ENCODE measurements around the gene PNP. TPM values are rescaled to one million over a fixed set of nuclear protein-coding genes. Genes with fewer than 3 reads are reported as not detected.
"Not testable (repeated sequence)": the region's sequence is repeated elsewhere in the genome, so short reads cannot be mapped to it uniquely, and the experiment has no call there.

PNP gene
- total RNA-seq, 1 experiment from 2014 or later, result 34.8 TPM

- no peak overlapping the region for H3K4me3 ChIP-seq
- H3K4me1 ChIP-seq (replicated peaks), result no peaks in the 10 kb centered on the region
- H3K27ac ChIP-seq, result no peak overlapping the region
- no peak for DNase-seq (ENCODE audit: low read depth in 1 of 2, low spot score in 2 of 2)
- no peaks in the 10 kb centered on the region for H3K36me3 ChIP-seq
- no peaks in the 10 kb centered on the region for H3K9me3 ChIP-seq (replicated peaks)
- H3K27me3 ChIP-seq (replicated peaks), result no peaks in the 10 kb centered on the region
Observed at GRCh38 chr14:20438664-20439063, 30.5 kb upstream of the PNP start.

GRCh38 chr14:20440465-20440864 is 28.7 kb upstream of the PNP start:
- Histone ChIP-seq H3K27me3 (replicated peaks) (no peaks in the 10 kb centered on the region), H3K4me1 (replicated peaks) (no peaks in the 10 kb centered on the region), H3K9me3 (replicated peaks) (no peaks in the 10 kb centered on the region), H3K27ac (no peak overlapping the region), H3K36me3 (peaks cover 2% of the 10 kb centered on the region), H3K4me3 (no peak overlapping the region)
- no peak for DNase-seq (ENCODE audit: low read depth in 1 of 2, low spot score in 2 of 2)

GRCh38 chr14:20440882-20441281 is 28.3 kb upstream of the PNP start:
- Histone ChIP-seq H3K27me3 (replicated peaks) (no peaks in the 10 kb centered on the region), H3K36me3 (peaks cover 6% of the 10 kb centered on the region)
- DNase-seq (ENCODE audit: low read depth in 1 of 2, low spot score in 2 of 2), result no peak

GRCh38 chr14:20441461-20441860 is 27.7 kb upstream of the PNP start:
- no peaks in the 10 kb centered on the region for H3K27me3 ChIP-seq (replicated peaks)
- H3K4me1 ChIP-seq (replicated peaks), result no peaks in the 10 kb centered on the region
- H3K4me3 ChIP-seq, result no peak overlapping the region
- peaks cover 12% of the 10 kb centered on the region for H3K36me3 ChIP-seq
- no peaks in the 10 kb centered on the region for H3K9me3 ChIP-seq (replicated peaks)
- H3K27ac ChIP-seq, result no peak overlapping the region
- no peak for DNase-seq (ENCODE audit: low read depth in 1 of 2, low spot score in 2 of 2)

More at GRCh38 chr14:20440882-20441281, 28.3 kb upstream of the PNP start:
- H3K4me3 ChIP-seq, result no peak overlapping the region
- H3K9me3 ChIP-seq (replicated peaks), result no peaks in the 10 kb centered on the region
- H3K4me1 ChIP-seq (replicated peaks), result no peaks in the 10 kb centered on the region
- H3K27ac ChIP-seq, result no peak overlapping the region

- not testable (repeated sequence) for H3K27me3 ChIP-seq (replicated peaks); H3K9me3 ChIP-seq (replicated peaks); H3K27ac ChIP-seq; H3K4me3 ChIP-seq; DNase-seq (ENCODE audit: low read depth in 1 of 2, low spot score in 2 of 2); H3K4me1 ChIP-seq (replicated peaks)
- H3K36me3 ChIP-seq, result peaks cover 34% of the 10 kb centered on the region
Observed at GRCh38 chr14:20443650-20444049, 25.6 kb upstream of the PNP start.

- Histone ChIP-seq H3K36me3 (peaks cover 58% of the 10 kb centered on the region), H3K27ac (no peak overlapping the region), H3K4me3 (no peak overlapping the region), H3K4me1 (replicated peaks) (no peaks in the 10 kb centered on the region), H3K27me3 (replicated peaks) (no peaks in the 10 kb centered on the region), H3K9me3 (replicated peaks) (no peaks in the 10 kb centered on the region)
- DNase-seq (ENCODE audit: low read depth in 1 of 2, low spot score in 2 of 2), result no peak
Observed at GRCh38 chr14:20446889-20447288, 22.3 kb upstream of the PNP start.

- H3K27ac ChIP-seq; H3K4me1 ChIP-seq (replicated peaks); H3K27me3 ChIP-seq (replicated peaks); H3K4me3 ChIP-seq; H3K9me3 ChIP-seq (replicated peaks); DNase-seq (ENCODE audit: low read depth in 1 of 2, low spot score in 2 of 2): not testable (repeated sequence)
- peaks cover 57% of the 10 kb centered on the region for H3K36me3 ChIP-seq
Observed at GRCh38 chr14:20452831-20453230, 16.4 kb upstream of the PNP start.

GRCh38 chr14:20454516-20455354 is 14.5 kb upstream of the PNP start, which contains the start of the genes APEX1 and OSGEP:
Gene APEX1 (plus strand): TSS chr14:20455226. CDS start chr14:20455646, 420 bp downstream.
Gene OSGEP (minus strand): TSS chr14:20454812. CDS start chr14:20454683, 129 bp downstream.
- H3K9me3 ChIP-seq (replicated peaks), result no peaks in the 10 kb centered on the region
- peaks cover 54% of the 10 kb centered on the region for H3K36me3 ChIP-seq

GRCh38 chr14:20455355-20456300 is 13.6 kb upstream of the PNP start:
- peak in 1 of 2 experiments; percentile 71 for DNase-seq (ENCODE audit: low read depth in 1 of 2, low spot score in 2 of 2)
- Histone ChIP-seq H3K4me3 (peak overlapping the region; percentile 57), H3K4me1 (replicated peaks) (peaks cover 12% of the 10 kb centered on the region), H3K36me3 (peaks cover 54% of the 10 kb centered on the region), H3K27ac (peak overlapping the region; percentile 88), H3K9me3 (replicated peaks) (no peaks in the 10 kb centered on the region), H3K27me3 (replicated peaks) (no peaks in the 10 kb centered on the region)

More at GRCh38 chr14:20454516-20455354, 14.5 kb upstream of the PNP start, which contains the start of the genes APEX1 and OSGEP:
- Histone ChIP-seq H3K27me3 (replicated peaks) (no peaks in the 10 kb centered on the region), H3K4me1 (replicated peaks) (peaks cover 6% of the 10 kb centered on the region), H3K4me3 (peak within 1 kb of the TSS; percentile 57), H3K27ac (peak within 1 kb of the TSS; percentile 88)
- DNase-seq (ENCODE audit: low read depth in 1 of 2, low spot score in 2 of 2), result peak; percentile 98

GRCh38 chr14:20456971-20457370 is 12.2 kb upstream of the PNP start:
- Histone ChIP-seq H3K9me3 (replicated peaks) (no peaks in the 10 kb centered on the region), H3K4me3 (no peak overlapping the region), H3K27ac (no peak overlapping the region), H3K27me3 (replicated peaks) (no peaks in the 10 kb centered on the region), H3K4me1 (replicated peaks) (peaks cover 13% of the 10 kb centered on the region), H3K36me3 (peaks cover 51% of the 10 kb centered on the region)
- no peak for DNase-seq (ENCODE audit: low read depth in 1 of 2, low spot score in 2 of 2)

GRCh38 chr14:20458031-20458789 is 11.0 kb upstream of the PNP start:
- peaks cover 13% of the 10 kb centered on the region for H3K4me1 ChIP-seq (replicated peaks)
- H3K27ac ChIP-seq, result no peak overlapping the region
- H3K36me3 ChIP-seq, result peaks cover 44% of the 10 kb centered on the region
- H3K4me3 ChIP-seq, result no peak overlapping the region
- no peak for DNase-seq (ENCODE audit: low read depth in 1 of 2, low spot score in 2 of 2)
- no peaks in the 10 kb centered on the region for H3K27me3 ChIP-seq (replicated peaks)
- H3K9me3 ChIP-seq (replicated peaks), result no peaks in the 10 kb centered on the region

GRCh38 chr14:20460458-20461224 is 8.6 kb upstream of the PNP start:
- Histone ChIP-seq H3K27ac (peak overlapping the region; percentile 34), H3K36me3 (peaks cover 44% of the 10 kb centered on the region), H3K4me1 (replicated peaks) (peaks cover 13% of the 10 kb centered on the region), H3K4me3 (peak overlapping the region; percentile 66), H3K27me3 (replicated peaks) (no peaks in the 10 kb centered on the region), H3K9me3 (replicated peaks) (no peaks in the 10 kb centered on the region)
- DNase-seq (ENCODE audit: low read depth in 1 of 2, low spot score in 2 of 2), result no peak

Measured in SJSA1 (cell line).